Karpas-422 (cell line): Measurements from ENCODE around the gene DDX52. TPM values are rescaled to one million over a fixed set of nuclear protein-coding genes. Genes with fewer than 3 reads are reported as not detected.
A peak's percentile ranks its signal among the peaks of the same experiment; 100 is the strongest.
"Not testable (repeated sequence)": the region's sequence is repeated elsewhere in the genome, so short reads cannot be mapped to it uniquely, and the experiment has no call there.

Experiments used
- DNase-seq: peaks from one replicate; pipeline ENCODE4 v3.0.0-alpha.2; 2015
- H2AFZ ChIP-seq: fragments of 200-600 bp; sonication (generic); 2 replicates; pipeline ENCODE4 v1.6.1; 2014; ENCODE audit warnings: antibody characterized with exemption, low read length, mixed read lengths
- H3K27ac ChIP-seq: fragments of 200-600 bp; sonication (generic); 2 replicates; pipeline ENCODE4 v1.5.1; 2014; ENCODE audit warnings: mild to moderate bottlenecking, low read length, moderate library complexity
- H3K27me3 ChIP-seq: fragments of 200-600 bp; sonication (generic); 2 replicates; pipeline ENCODE4 v1.6.1; 2014; ENCODE audit warnings: low read length, mixed read lengths
- H3K36me3 ChIP-seq: fragments of 200-600 bp; sonication (generic); 2 replicates; pipeline ENCODE4 v1.6.1; 2014; ENCODE audit warnings: low read length, mixed read lengths; ENCODE audit not compliant: insufficient read depth
- H3K4me1 ChIP-seq: fragments of 200-600 bp; sonication (generic); 2 replicates; pipeline ENCODE4 v1.6.1; 2014; ENCODE audit warnings: mild to moderate bottlenecking, low read length, mixed read lengths
- H3K4me2 ChIP-seq: fragments of 200-600 bp; sonication (generic); 2 replicates; pipeline ENCODE4 v1.6.1; 2014; ENCODE audit warnings: low read length, low read depth, mild to moderate bottlenecking; ENCODE audit not compliant: poor library complexity, severe bottlenecking
- H3K4me3 ChIP-seq: fragments of 200-600 bp; sonication (generic); 2 replicates; pipeline ENCODE4 v1.5.1; 2014; ENCODE audit warnings: mild to moderate bottlenecking, antibody characterized with exemption, low read length, mixed read lengths
- H3K79me2 ChIP-seq: fragments of 200-600 bp; sonication (generic); 2 replicates; pipeline ENCODE4 v1.6.1; 2014; ENCODE audit warnings: mild to moderate bottlenecking, low read length, mixed read lengths
- H3K9ac ChIP-seq: fragments of 200-600 bp; sonication (generic); 2 replicates; pipeline ENCODE4 v1.6.0; 2014; ENCODE audit warnings: low read length
- H3K9me2 ChIP-seq: fragments of 200-600 bp; sonication (generic), shearing (Covaris generic); replicated peaks from 2 replicates; pipeline ENCODE4 v1.6.0; 2014; ENCODE audit warnings: mild to moderate bottlenecking, low read length, moderate library complexity; ENCODE audit not compliant: insufficient read depth
- H3K9me3 ChIP-seq: fragments of 300-700, 200-600 bp; sonication (generic); 2 replicates; pipeline ENCODE4 v1.6.1; 2014; ENCODE audit warnings: low read length, mixed read lengths
- H4K20me1 ChIP-seq: fragments of 200-600 bp; sonication (generic); 2 replicates; pipeline ENCODE4 v1.6.1; 2014; ENCODE audit warnings: mild to moderate bottlenecking, antibody characterized with exemption, low read length, low read depth; ENCODE audit not compliant: insufficient read depth
- total RNA-seq: library from RNA; depleted of rRNA; stranded (reverse); fragments of >200 nt; shearing (Covaris generic); gene quantifications from 2 replicates; pipeline ENCODE4 v1.2.3, GENCODE V29; 2014; ENCODE audit warnings: low replicate concordance

The DDX52 gene
- total RNA-seq, 1 experiment from 2014 or later = 40.8 TPM

- H3K9me3 ChIP-seq = no peaks in the 10 kb centered on the region
- peaks cover 42% of the 10 kb centered on the region for H3K79me2 ChIP-seq
- peak overlapping the region; percentile 98 for H2AFZ ChIP-seq
- H4K20me1 ChIP-seq = peaks cover 7% of the 10 kb centered on the region; the same call in 1 of the 2 replicates
- no peak for DNase-seq
- H3K9me2 ChIP-seq = no peaks in the 10 kb centered on the region
- H3K4me2 ChIP-seq = peak overlapping the region; percentile 95
- H3K27me3 ChIP-seq = no peaks in the 10 kb centered on the region
- H3K36me3 ChIP-seq = peaks cover 16% of the 10 kb centered on the region
- H3K4me1 ChIP-seq = peaks cover 16% of the 10 kb centered on the region
- H3K4me3 ChIP-seq = peak overlapping the region; percentile 88
- no peak overlapping the region for H3K27ac ChIP-seq
- H3K9ac ChIP-seq = peak overlapping the region; percentile 85
Observed at GRCh38 chr17:37643869-37644268, 623 bp upstream of the DDX52 start.

- peak; percentile 65 for DNase-seq
- Histone ChIP-seq H3K9me3 (no peaks in the 10 kb centered on the region), H3K36me3 (peaks cover 28% of the 10 kb centered on the region), H3K79me2 (peaks cover 54% of the 10 kb centered on the region), H3K4me3 (peak overlapping the region; percentile 88), H3K9me2 (no peaks in the 10 kb centered on the region), H3K27me3 (no peaks in the 10 kb centered on the region), H3K27ac (peak overlapping the region; percentile 29; the same call in 1 of the 2 replicates), H3K4me1 (peaks cover 16% of the 10 kb centered on the region), H2AFZ (peak overlapping the region; percentile 54; the same call in 1 of the 2 replicates), H3K9ac (peak overlapping the region; percentile 85), H4K20me1 (peaks cover 7% of the 10 kb centered on the region; the same call in 1 of the 2 replicates), H3K4me2 (peak overlapping the region; percentile 95)
Observed at GRCh38 chr17:37642681-37643080, 565 bp downstream of the DDX52 start.

- peaks cover 46% of the 10 kb centered on the region for H3K36me3 ChIP-seq
- no peak overlapping the region for H3K9ac ChIP-seq
- H3K27ac ChIP-seq = no peak overlapping the region
- peaks cover 16% of the 10 kb centered on the region for H3K4me1 ChIP-seq
- H3K27me3 ChIP-seq = no peaks in the 10 kb centered on the region
- H2AFZ ChIP-seq = no peak overlapping the region
- H3K9me2 ChIP-seq = no peaks in the 10 kb centered on the region
- H3K4me2 ChIP-seq = no peak overlapping the region
- H4K20me1 ChIP-seq = peaks cover 11% of the 10 kb centered on the region; the same call in 1 of the 2 replicates
- peaks cover 79% of the 10 kb centered on the region for H3K79me2 ChIP-seq
- no peak overlapping the region for H3K4me3 ChIP-seq
- H3K9me3 ChIP-seq = no peaks in the 10 kb centered on the region
- DNase-seq = no peak
Observed at GRCh38 chr17:37640015-37640414, 3.2 kb downstream of the DDX52 start.

GRCh38 chr17:37637956-37638355 is 5.3 kb downstream of the DDX52 start:
- peaks cover 83% of the 10 kb centered on the region for H3K79me2 ChIP-seq

GRCh38 chr17:37616430-37616829 is 26.8 kb downstream of the DDX52 start:
- not testable (repeated sequence) for H3K27ac ChIP-seq, H3K4me2 ChIP-seq, H3K9me2 ChIP-seq, H4K20me1 ChIP-seq, H3K9ac ChIP-seq, H3K9me3 ChIP-seq, DNase-seq, H3K4me1 ChIP-seq, H3K4me3 ChIP-seq, H3K27me3 ChIP-seq, H2AFZ ChIP-seq, H3K79me2 ChIP-seq
- H3K36me3 ChIP-seq = peaks cover 65% of the 10 kb centered on the region; the same call in 1 of the 2 replicates

More at GRCh38 chr17:37637956-37638355, 5.3 kb downstream of the DDX52 start:
- Histone ChIP-seq H3K9me2 (no peaks in the 10 kb centered on the region), H3K4me1 (peaks cover 10% of the 10 kb centered on the region), H3K27ac (no peak overlapping the region), H3K36me3 (peaks cover 51% of the 10 kb centered on the region), H2AFZ (no peak overlapping the region), H3K27me3 (no peaks in the 10 kb centered on the region), H3K9me3 (no peaks in the 10 kb centered on the region), H3K4me2 (no peak overlapping the region), H3K4me3 (no peak overlapping the region), H3K9ac (no peak overlapping the region), H4K20me1 (peaks cover 11% of the 10 kb centered on the region; the same call in 1 of the 2 replicates)
- no peak for DNase-seq

- Histone ChIP-seq H3K4me3 (no peak overlapping the region), H3K27ac (no peak overlapping the region), H2AFZ (no peak overlapping the region), H3K4me1 (peaks cover 4% of the 10 kb centered on the region), H3K36me3 (peaks cover 51% of the 10 kb centered on the region; the same call in 1 of the 2 replicates), H3K79me2 (no peaks in the 10 kb centered on the region), H3K9me3 (no peaks in the 10 kb centered on the region), H3K27me3 (no peaks in the 10 kb centered on the region), H3K4me2 (no peak overlapping the region), H4K20me1 (no peaks in the 10 kb centered on the region), H3K9me2 (no peaks in the 10 kb centered on the region), H3K9ac (no peak overlapping the region)
- no peak for DNase-seq
Observed at GRCh38 chr17:37614823-37615222, 28.4 kb downstream of the DDX52 start.

GRCh38 chr17:37614391-37614790 is 28.9 kb downstream of the DDX52 start:
- no peak overlapping the region for H3K4me2 ChIP-seq
- no peaks in the 10 kb centered on the region for H3K27me3 ChIP-seq
- DNase-seq = no peak
- H3K36me3 ChIP-seq = peaks cover 47% of the 10 kb centered on the region; the same call in 1 of the 2 replicates
- no peaks in the 10 kb centered on the region for H3K9me2 ChIP-seq
- no peaks in the 10 kb centered on the region for H3K9me3 ChIP-seq
- no peak overlapping the region for H3K4me3 ChIP-seq
- no peak overlapping the region for H2AFZ ChIP-seq
- H3K79me2 ChIP-seq = no peaks in the 10 kb centered on the region
- H4K20me1 ChIP-seq = no peaks in the 10 kb centered on the region
- peaks cover 8% of the 10 kb centered on the region for H3K4me1 ChIP-seq
- H3K27ac ChIP-seq = no peak overlapping the region
- H3K9ac ChIP-seq = no peak overlapping the region

- H3K4me3 ChIP-seq = no peak overlapping the region
- peaks cover 31% of the 10 kb centered on the region for H3K79me2 ChIP-seq
- H3K4me2 ChIP-seq = no peak overlapping the region
- H3K9me2 ChIP-seq = no peaks in the 10 kb centered on the region
- H3K9ac ChIP-seq = no peak overlapping the region
- H4K20me1 ChIP-seq = no peaks in the 10 kb centered on the region
- no peak overlapping the region for H3K27ac ChIP-seq
- H3K27me3 ChIP-seq = no peaks in the 10 kb centered on the region
- no peaks in the 10 kb centered on the region for H3K9me3 ChIP-seq
- no peak for DNase-seq
- no peak overlapping the region for H2AFZ ChIP-seq
- H3K4me1 ChIP-seq = peaks cover 28% of the 10 kb centered on the region
- peaks cover 28% of the 10 kb centered on the region; the same call in 1 of the 2 replicates for H3K36me3 ChIP-seq
Observed at GRCh38 chr17:37610971-37611370, 32.3 kb downstream of the DDX52 start.
